HCT116 (cell line): ENCODE data around the gene NUDT16.

ENCODE experiments used
- ATF3 ChIP-seq: IDR thresholded peaks from 2 replicates; pipeline ENCODE4 v1.6.1; 2012
- CEBPB ChIP-seq: IDR thresholded peaks from 2 replicates; pipeline ENCODE4 v1.6.1; 2012; ENCODE audit warnings: low read depth
- CTCF ChIP-seq, 3 experiments: fragments of 200-600 bp in 1 of 3; sonication (generic) in 1 of 3; IDR thresholded peaks in 2 of 3; conservative IDR thresholded peaks in 1 of 3; 2 replicates each; pipeline ENCODE4 v1.5.1; 2012 to 2017; ENCODE audit warnings: low read depth in 2 of 3, low read length in 2 of 3, antibody characterized with exemption in 1 of 3, borderline replicate concordance in 1 of 3, control low read depth in 1 of 3, mild to moderate bottlenecking in 1 of 3, mixed read lengths in 1 of 3, mixed run types in 1 of 3, moderate library complexity in 1 of 3; ENCODE audit not compliant: insufficient read depth in 1 of 3
- EZH2 ChIP-seq: fragments of 200-600 bp; sonication (generic); IDR thresholded peaks from 2 replicates; pipeline ENCODE4 v1.6.1; 2017; ENCODE audit warnings: antibody characterized with exemption, mixed run types
- POLR2A ChIP-seq: IDR thresholded peaks from 2 replicates; pipeline ENCODE4 v1.7.0; 2011; ENCODE audit warnings: borderline replicate concordance; ENCODE audit not compliant: insufficient read depth, insufficient read length; ENCODE audit errors: extremely low read depth
- REST ChIP-seq: IDR thresholded peaks from 2 replicates; pipeline ENCODE4 v1.6.1; 2012; ENCODE audit warnings: low read depth
- ZBTB33 ChIP-seq: IDR thresholded peaks from 2 replicates; pipeline ENCODE4 v1.6.1; 2011; ENCODE audit warnings: mild to moderate bottlenecking, low read length, moderate library complexity; ENCODE audit not compliant: insufficient replicate concordance; ENCODE audit errors: extremely low read depth
- ZFX ChIP-seq: fragments of 450-650 bp; IDR thresholded peaks from 2 replicates; pipeline ENCODE4 v1.6.1; 2017
- ZNF274 ChIP-seq: fragments of 200-500 bp; sonication (Bioruptor generic); IDR thresholded peaks from 2 replicates; pipeline ENCODE4 v1.6.1; 2014; ENCODE audit warnings: mild to moderate bottlenecking, low read depth, low read length, inconsistent platforms

GRCh38 chr3:131353016-131353877 lies 28.3 kb upstream of the NUDT16 start:
- TF ChIP-seq ZNF274, result no peak
- no peak for TF ChIP-seq CEBPB
- no peak for TF ChIP-seq EZH2
- TF ChIP-seq ZFX, result no peak
- TF ChIP-seq CTCF (IDR thresholded peaks at IDR 0.05 in 2 of 3, conservative IDR thresholded peaks at IDR 0.05 in 1 of 3; ENCODE audit: borderline replicate concordance in 1 of 3, insufficient read depth in 1 of 3, low read depth in 2 of 3, low read length in 2 of 3), result no peak
- TF ChIP-seq REST, result no peak
- TF ChIP-seq ZBTB33, result no peak
- no peak for TF ChIP-seq POLR2A
- no peak for TF ChIP-seq ATF3
